Lung (tissue), 12 donors: ENCODE data around the gene SH3PXD2A. TPM values are rescaled to one million over a fixed set of nuclear protein-coding genes. Genes with fewer than 3 reads are reported as not detected.
A peak's percentile ranks its signal among the peaks of the same experiment; 100 is the strongest.

Experiments
- ATAC-seq: fragments of 200-7000 bp; cut with Tn5 transposase; one replicate; pipeline ENCODE4 v1.9.1; 2020; ENCODE audit warnings: moderate number of reproducible peaks; ENCODE audit not compliant: insufficient read depth, low FRiP score
- DNase-seq, 3 donors: peaks; one replicate each; pipeline ENCODE4 v3.0.0-alpha.2; 2013 to 2017
- H3K27ac ChIP-seq, 2 donors: one replicate each; pipeline ENCODE4 v1.5.1; 2013; ENCODE audit warnings: mild to moderate bottlenecking in 2 of 2, moderate library complexity in 2 of 2, control low read depth in 1 of 2, inconsistent platforms in 1 of 2, low read depth in 1 of 2, low read length in 1 of 2
- H3K27me3 ChIP-seq, 3 donors: one replicate each; pipeline ENCODE4 v1.5.1; 2013; ENCODE audit warnings: low read length in 2 of 3; ENCODE audit not compliant: control insufficient read depth in 3 of 3, insufficient read depth in 3 of 3
- H3K36me3 ChIP-seq, 4 donors: one replicate each; pipeline ENCODE4 v1.5.1; 2013; ENCODE audit warnings: low read length in 4 of 4, mild to moderate bottlenecking in 1 of 4, moderate library complexity in 1 of 4; ENCODE audit not compliant: control insufficient read depth in 4 of 4, insufficient read depth in 4 of 4
- H3K4me1 ChIP-seq, 5 donors: one replicate each; pipeline ENCODE4 v1.5.1; 2013; ENCODE audit warnings: low read length in 5 of 5, mild to moderate bottlenecking in 2 of 5, moderate library complexity in 1 of 5; ENCODE audit not compliant: control insufficient read depth in 5 of 5, insufficient read depth in 5 of 5
- H3K4me3 ChIP-seq: one replicate; pipeline ENCODE4 v1.5.1; 2013; ENCODE audit warnings: mild to moderate bottlenecking, control low read depth, moderate library complexity
- H3K9ac ChIP-seq, 2 donors: one replicate each; pipeline ENCODE4 v1.5.1; 2013; ENCODE audit warnings: low read length in 2 of 2, control low read depth in 1 of 2; ENCODE audit not compliant: insufficient read depth in 1 of 2
- H3K9me3 ChIP-seq, 4 donors: one replicate each; pipeline ENCODE4 v1.5.1; 2013; ENCODE audit warnings: low read length in 3 of 4, mild to moderate bottlenecking in 1 of 4, moderate library complexity in 1 of 4; ENCODE audit not compliant: control insufficient read depth in 4 of 4, insufficient read depth in 3 of 4
- WGBS, 2 donors: extraction: QIAGEN DNeasy Blood & Tissue Kit; methylation state at CpG; one replicate each; pipeline ENCODE4 v1.1.7; 2013; 5-methylcytosine and 5-hydroxymethylcytosine counted together
- polyA plus RNA-seq, 2 donors: library from polyadenylated mRNA; stranded (reverse); fragments of 200-250 nt; gene quantifications; one replicate each; pipeline ENCODE4 v1.2.1, GENCODE V29; 2013
- total RNA-seq, 2 donors: library from RNA; depleted of rRNA in 1 of 2; stranded (reverse); fragments of >200 nt in 1 of 2; gene quantifications; one replicate each; pipeline ENCODE4 v1.2.1, GENCODE V29; 2014 to 2021
- TF ChIP-seq, protein P1 (sequence below): IDR thresholded peaks from 2 replicates; pipeline ENCODE4 v1.5.1; 2012; ENCODE audit warnings: mild to moderate bottlenecking; ENCODE audit errors: control extremely low read depth, extremely low read depth
- donor health status: control.
- donor health status: control.
- donor health status: Bipolar disorder and iron deficiency.
- donor health status: healthy.
- donor health status: DM: yes; HTN: yes; CAD: no.

The SH3PXD2A gene
- total and polyA plus RNA-seq, 4 donors: 9.9 to 53.2 (median 29.2) TPM

DNA sequence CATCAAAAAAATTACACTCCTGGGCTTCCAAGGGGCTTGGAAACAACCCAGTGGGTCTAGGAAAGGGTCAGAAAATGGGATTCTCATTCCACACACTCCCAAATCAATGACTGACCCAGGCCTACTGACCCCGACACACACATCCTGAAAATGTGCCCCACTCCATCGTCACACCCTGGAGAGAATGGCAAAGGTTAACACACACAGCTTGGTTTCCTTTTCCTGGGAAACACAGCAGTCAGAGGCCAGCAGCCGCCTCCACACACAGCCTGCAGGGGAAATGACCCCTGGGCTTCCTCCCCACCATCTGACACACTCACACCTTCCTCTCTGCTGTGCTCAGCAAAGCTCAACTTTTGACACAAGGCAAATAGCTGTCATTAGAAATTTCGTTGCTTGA, 42.9 kb downstream of the SH3PXD2A start:
- DNase-seq: peak in 2 of 3 donors; percentile 48 to 66
- WGBS, 2 donors: 25 to 41% methylated on average over 4 of the region's 4 CpGs
- H3K27ac ChIP-seq: peak overlapping the region in 1 of 2 donors; percentile 71

DNA sequence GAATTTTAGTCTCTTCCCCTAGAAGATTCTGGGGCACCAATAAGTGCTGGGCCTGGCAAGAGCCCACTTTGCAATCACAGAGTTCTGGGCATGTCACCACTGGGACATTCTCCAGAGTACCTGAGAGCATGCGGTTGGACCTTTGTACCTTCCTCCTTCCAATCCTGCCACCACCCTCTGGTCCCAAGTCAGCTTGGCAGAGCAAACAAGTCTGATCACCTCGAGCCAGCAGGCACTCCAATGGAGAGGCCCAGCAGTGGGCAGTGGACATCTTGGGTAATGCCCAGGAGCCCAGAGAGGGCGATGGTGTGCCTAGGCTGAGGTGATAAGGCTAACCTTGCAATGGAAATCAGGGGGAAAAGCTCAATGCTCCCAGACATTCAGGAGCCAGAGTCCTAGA, 43.4 kb downstream of the SH3PXD2A start:
- Histone ChIP-seq H3K36me3 (peaks cover 0 to 5% (median 0%) of the 10 kb centered on the region in 4 donors), H3K4me3 (no peak overlapping the region), H3K9ac (no peak overlapping the region), H3K9me3 (no peaks in the 10 kb centered on the region), H3K27ac (peak overlapping the region in 1 of 2 donors; percentile 71), H3K4me1 (peaks cover 6 to 32% (median 29%) of the 10 kb centered on the region in 5 donors), H3K27me3 (no peaks in the 10 kb centered on the region)
- DNase-seq: no peak
- WGBS, 2 donors: 63 to 83% methylated on average over 3 of the region's 3 CpGs
- peak; percentile 39 for ATAC-seq
- TF ChIP-seq, protein P1, sequence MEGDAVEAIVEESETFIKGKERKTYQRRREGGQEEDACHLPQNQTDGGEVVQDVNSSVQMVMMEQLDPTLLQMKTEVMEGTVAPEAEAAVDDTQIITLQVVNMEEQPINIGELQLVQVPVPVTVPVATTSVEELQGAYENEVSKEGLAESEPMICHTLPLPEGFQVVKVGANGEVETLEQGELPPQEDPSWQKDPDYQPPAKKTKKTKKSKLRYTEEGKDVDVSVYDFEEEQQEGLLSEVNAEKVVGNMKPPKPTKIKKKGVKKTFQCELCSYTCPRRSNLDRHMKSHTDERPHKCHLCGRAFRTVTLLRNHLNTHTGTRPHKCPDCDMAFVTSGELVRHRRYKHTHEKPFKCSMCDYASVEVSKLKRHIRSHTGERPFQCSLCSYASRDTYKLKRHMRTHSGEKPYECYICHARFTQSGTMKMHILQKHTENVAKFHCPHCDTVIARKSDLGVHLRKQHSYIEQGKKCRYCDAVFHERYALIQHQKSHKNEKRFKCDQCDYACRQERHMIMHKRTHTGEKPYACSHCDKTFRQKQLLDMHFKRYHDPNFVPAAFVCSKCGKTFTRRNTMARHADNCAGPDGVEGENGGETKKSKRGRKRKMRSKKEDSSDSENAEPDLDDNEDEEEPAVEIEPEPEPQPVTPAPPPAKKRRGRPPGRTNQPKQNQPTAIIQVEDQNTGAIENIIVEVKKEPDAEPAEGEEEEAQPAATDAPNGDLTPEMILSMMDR: no peak

More for the DNA sequence above, 42.9 kb downstream of the SH3PXD2A start:
- TF ChIP-seq, protein P1: no peak
- Histone ChIP-seq H3K9me3 (no peaks in the 10 kb centered on the region), H3K36me3 (peaks cover 0 to 5% (median 0%) of the 10 kb centered on the region in 4 donors), H3K27me3 (no peaks in the 10 kb centered on the region), H3K4me3 (no peak overlapping the region), H3K4me1 (peaks cover 6 to 29% (median 28%) of the 10 kb centered on the region in 5 donors), H3K9ac (no peak overlapping the region)
- peak; percentile 36 for ATAC-seq

DNA sequence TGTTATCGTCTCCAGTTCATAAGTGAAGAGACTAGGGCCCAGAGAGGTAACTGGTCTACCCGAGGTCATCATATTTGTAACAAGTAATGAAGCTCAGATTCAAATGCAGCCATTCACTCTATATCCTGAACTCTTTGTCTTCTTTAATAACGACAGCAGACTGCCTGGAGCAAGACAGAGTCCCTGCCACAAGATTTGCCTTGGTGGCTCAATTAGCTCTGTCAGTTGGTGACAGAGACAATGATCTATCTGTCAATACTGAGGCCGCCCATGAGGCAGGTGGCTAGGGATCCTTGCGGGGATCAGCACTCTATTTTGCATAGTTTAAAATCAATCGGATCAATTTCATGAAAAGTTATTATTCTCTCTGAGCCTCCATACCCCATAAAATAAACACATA, 43.9 kb downstream of the SH3PXD2A start:
- 83 to 92% methylated on average over 6 of the region's 6 CpGs for WGBS, 2 donors
- Histone ChIP-seq H3K36me3 (peaks cover 0 to 5% (median 0%) of the 10 kb centered on the region in 4 donors), H3K27ac (peak overlapping the region in 1 of 2 donors; percentile 60), H3K9ac (no peak overlapping the region), H3K9me3 (no peaks in the 10 kb centered on the region), H3K4me3 (no peak overlapping the region), H3K27me3 (no peaks in the 10 kb centered on the region), H3K4me1 (peaks cover 6 to 37% (median 29%) of the 10 kb centered on the region in 5 donors)
- ATAC-seq (no peak), DNase-seq (no peak)
- TF ChIP-seq, protein P1: no peak

DNA sequence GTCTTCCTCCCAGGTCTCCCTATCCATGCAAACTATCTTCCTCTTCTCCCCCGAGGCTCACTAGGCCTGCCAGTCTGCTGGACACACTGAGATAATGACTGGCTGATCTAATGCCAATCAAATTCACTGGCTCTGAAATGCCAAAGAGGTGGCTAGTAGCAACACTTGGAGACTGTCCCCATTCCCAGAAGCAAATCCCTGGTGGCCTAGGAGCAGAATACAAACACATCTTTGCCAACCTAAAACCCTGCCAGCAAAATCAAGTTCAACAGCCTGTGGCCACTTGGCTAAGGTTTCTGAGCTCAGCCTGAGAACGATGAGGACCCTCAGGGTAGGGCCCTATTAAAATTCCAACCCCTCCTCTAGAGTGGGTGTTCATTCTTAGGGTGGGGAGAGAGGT, 46.6 kb downstream of the SH3PXD2A start:
- Histone ChIP-seq H3K27ac (no peak overlapping the region), H3K36me3 (peaks cover 0 to 5% (median 0%) of the 10 kb centered on the region in 4 donors), H3K4me1 (peaks cover 6 to 32% (median 23%) of the 10 kb centered on the region in 5 donors), H3K27me3 (no peaks in the 10 kb centered on the region), H3K4me3 (no peak overlapping the region), H3K9ac (no peak overlapping the region), H3K9me3 (no peaks in the 10 kb centered on the region)
- DNase-seq: no peak
- no peak for ATAC-seq
- WGBS, 2 donors: 75 to 91% methylated on average over 2 of the region's 2 CpGs
- TF ChIP-seq, protein P1: no peak
